Osteoblast (primary cell): ENCODE data around the gene MYH10. TPM values are rescaled to one million over a fixed set of nuclear protein-coding genes. Genes with fewer than 3 reads are reported as not detected.
A peak's percentile ranks its signal among the peaks of the same experiment; 100 is the strongest.

Experiments
- DNase-seq: peaks from one replicate; pipeline ENCODE4 v3.0.0; 2011; ENCODE audit warnings: low spot score, mixed read lengths; ENCODE audit not compliant: insufficient read length; ENCODE audit errors: missing footprints
- H2AFZ ChIP-seq: 2 replicates; pipeline ENCODE4 v1.6.0; 2011; ENCODE audit warnings: mild to moderate bottlenecking, low read length
- H3K27ac ChIP-seq: 2 replicates; pipeline ENCODE4 v1.5.1; 2011; ENCODE audit warnings: mild to moderate bottlenecking, low read depth, low read length, moderate library complexity
- H3K27me3 ChIP-seq: 2 replicates; pipeline ENCODE4 v1.6.0; 2012; ENCODE audit warnings: mild to moderate bottlenecking, control low read depth, inconsistent platforms, low read length, moderate library complexity; ENCODE audit not compliant: insufficient read depth
- H3K36me3 ChIP-seq: 2 replicates; pipeline ENCODE4 v1.5.1; 2011; ENCODE audit warnings: mild to moderate bottlenecking, low read length, control low read depth, moderate library complexity; ENCODE audit not compliant: insufficient read depth
- H3K4me1 ChIP-seq: 2 replicates; pipeline ENCODE4 v1.5.1; 2011; ENCODE audit warnings: mild to moderate bottlenecking, low read length, control low read depth, moderate library complexity; ENCODE audit not compliant: insufficient read depth
- H3K4me2 ChIP-seq: 2 replicates; pipeline ENCODE4 v1.6.0; 2011; ENCODE audit warnings: mild to moderate bottlenecking, low read length; ENCODE audit not compliant: insufficient read depth
- H3K4me3 ChIP-seq: fragments of 200-600 bp; sonication (generic); 3 replicates; pipeline ENCODE4 v1.5.1; 2012; ENCODE audit warnings: mild to moderate bottlenecking, low read length, inconsistent platforms; ENCODE audit not compliant: insufficient read depth
- H3K79me2 ChIP-seq: 2 replicates; pipeline ENCODE4 v1.6.0; 2012; ENCODE audit warnings: mild to moderate bottlenecking, low read length, control low read depth, inconsistent platforms; ENCODE audit not compliant: insufficient read depth
- H3K9me3 ChIP-seq: 2 replicates; pipeline ENCODE4 v1.5.1; 2011; ENCODE audit warnings: low read depth, low read length, control low read depth
- H4K20me1 ChIP-seq: 2 replicates; pipeline ENCODE4 v1.6.0; 2012; ENCODE audit warnings: mild to moderate bottlenecking, low read length, control low read depth; ENCODE audit not compliant: insufficient read depth
- total RNA-seq: library from RNA; depleted of rRNA; stranded (reverse); fragments of >200 nt; gene quantifications from 2 replicates; pipeline ENCODE4 v1.2.3, GENCODE V29; 2012
- TF ChIP-seq, protein P1 (sequence below): IDR thresholded peaks from 2 replicates; pipeline ENCODE4 v1.5.1; 2011; ENCODE audit warnings: mild to moderate bottlenecking, low read depth, low read length, moderate library complexity; ENCODE audit errors: extremely low read depth

MYH10 gene
- total RNA-seq, 1 donor, result 40.9 TPM

GRCh38 chr17:8520981-8521380 lies 109.5 kb downstream of the MYH10 start:
- Histone ChIP-seq H3K4me1 (no peaks in the 10 kb centered on the region), H3K9me3 (no peaks in the 10 kb centered on the region), H3K4me3 (no peak overlapping the region), H3K4me2 (no peak overlapping the region), H3K27ac (no peak overlapping the region), H3K36me3 (peaks cover 26% of the 10 kb centered on the region), H4K20me1 (no peaks in the 10 kb centered on the region), H3K79me2 (no peaks in the 10 kb centered on the region), H3K27me3 (no peaks in the 10 kb centered on the region), H2AFZ (no peak overlapping the region)
- TF ChIP-seq, protein P1, sequence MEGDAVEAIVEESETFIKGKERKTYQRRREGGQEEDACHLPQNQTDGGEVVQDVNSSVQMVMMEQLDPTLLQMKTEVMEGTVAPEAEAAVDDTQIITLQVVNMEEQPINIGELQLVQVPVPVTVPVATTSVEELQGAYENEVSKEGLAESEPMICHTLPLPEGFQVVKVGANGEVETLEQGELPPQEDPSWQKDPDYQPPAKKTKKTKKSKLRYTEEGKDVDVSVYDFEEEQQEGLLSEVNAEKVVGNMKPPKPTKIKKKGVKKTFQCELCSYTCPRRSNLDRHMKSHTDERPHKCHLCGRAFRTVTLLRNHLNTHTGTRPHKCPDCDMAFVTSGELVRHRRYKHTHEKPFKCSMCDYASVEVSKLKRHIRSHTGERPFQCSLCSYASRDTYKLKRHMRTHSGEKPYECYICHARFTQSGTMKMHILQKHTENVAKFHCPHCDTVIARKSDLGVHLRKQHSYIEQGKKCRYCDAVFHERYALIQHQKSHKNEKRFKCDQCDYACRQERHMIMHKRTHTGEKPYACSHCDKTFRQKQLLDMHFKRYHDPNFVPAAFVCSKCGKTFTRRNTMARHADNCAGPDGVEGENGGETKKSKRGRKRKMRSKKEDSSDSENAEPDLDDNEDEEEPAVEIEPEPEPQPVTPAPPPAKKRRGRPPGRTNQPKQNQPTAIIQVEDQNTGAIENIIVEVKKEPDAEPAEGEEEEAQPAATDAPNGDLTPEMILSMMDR, result no peak
- no peak for DNase-seq

DNA sequence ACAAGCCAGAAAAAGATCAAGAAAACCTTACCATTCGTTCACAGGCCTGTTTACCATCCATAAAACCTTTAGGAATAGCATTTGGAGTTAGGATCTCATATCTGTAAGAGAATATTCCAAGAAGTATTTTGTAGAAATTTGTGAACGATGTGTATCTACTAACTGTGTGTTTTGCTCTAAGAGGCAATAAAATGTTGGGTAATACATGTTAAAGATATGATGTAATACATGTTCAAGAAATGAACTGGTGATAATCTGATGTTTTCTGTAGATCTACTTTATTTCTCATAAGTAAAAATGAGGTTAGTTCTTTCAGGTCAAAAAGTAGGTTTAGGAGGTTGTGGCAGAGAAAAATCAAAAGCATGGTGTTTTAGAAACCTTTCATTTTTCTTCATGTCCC lies 111.7 kb downstream of the MYH10 start:
- Histone ChIP-seq H3K36me3 (peaks cover 32% of the 10 kb centered on the region), H3K79me2 (no peaks in the 10 kb centered on the region)

DNA sequence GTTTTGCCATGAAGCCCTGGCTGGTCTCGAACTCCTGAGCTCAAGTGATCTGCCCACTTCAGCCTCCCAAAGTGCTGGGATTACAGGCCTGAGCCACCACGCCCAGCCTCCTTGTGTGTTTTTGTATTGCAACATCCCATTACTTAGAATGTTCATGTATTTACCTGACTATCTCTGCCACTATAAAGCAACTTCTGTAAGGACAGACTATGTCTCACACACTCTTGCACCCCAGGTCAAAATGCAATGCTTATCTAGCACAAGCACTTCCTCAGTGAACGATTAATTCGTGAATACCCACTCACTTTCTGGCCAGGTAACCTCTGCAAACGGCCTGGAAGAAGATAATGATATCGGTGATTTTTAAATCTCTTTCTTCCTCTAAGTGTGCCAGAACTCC lies 112.2 kb downstream of the MYH10 start:
- DNase-seq, result peak; percentile 32
- H3K4me3 ChIP-seq, result no peak overlapping the region
- H3K4me1 ChIP-seq, result no peaks in the 10 kb centered on the region
- H3K79me2 ChIP-seq, result no peaks in the 10 kb centered on the region
- H3K27me3 ChIP-seq, result no peaks in the 10 kb centered on the region
- H3K9me3 ChIP-seq, result no peaks in the 10 kb centered on the region
- H4K20me1 ChIP-seq, result no peaks in the 10 kb centered on the region
- TF ChIP-seq, protein P1, result no peak
- H3K36me3 ChIP-seq, result peaks cover 32% of the 10 kb centered on the region
- no peak overlapping the region for H2AFZ ChIP-seq
- no peak overlapping the region for H3K27ac ChIP-seq
- no peak overlapping the region for H3K4me2 ChIP-seq

More for the DNA sequence above, 111.7 kb downstream of the MYH10 start:
- H3K4me2 ChIP-seq, result no peak overlapping the region
- no peaks in the 10 kb centered on the region for H3K27me3 ChIP-seq
- H3K4me3 ChIP-seq, result no peak overlapping the region
- no peak overlapping the region for H3K27ac ChIP-seq
- peak; percentile 9 for DNase-seq
- H3K4me1 ChIP-seq, result no peaks in the 10 kb centered on the region
- H3K9me3 ChIP-seq, result no peaks in the 10 kb centered on the region
- TF ChIP-seq, protein P1, result no peak
- no peak overlapping the region for H2AFZ ChIP-seq
- H4K20me1 ChIP-seq, result no peaks in the 10 kb centered on the region

DNA sequence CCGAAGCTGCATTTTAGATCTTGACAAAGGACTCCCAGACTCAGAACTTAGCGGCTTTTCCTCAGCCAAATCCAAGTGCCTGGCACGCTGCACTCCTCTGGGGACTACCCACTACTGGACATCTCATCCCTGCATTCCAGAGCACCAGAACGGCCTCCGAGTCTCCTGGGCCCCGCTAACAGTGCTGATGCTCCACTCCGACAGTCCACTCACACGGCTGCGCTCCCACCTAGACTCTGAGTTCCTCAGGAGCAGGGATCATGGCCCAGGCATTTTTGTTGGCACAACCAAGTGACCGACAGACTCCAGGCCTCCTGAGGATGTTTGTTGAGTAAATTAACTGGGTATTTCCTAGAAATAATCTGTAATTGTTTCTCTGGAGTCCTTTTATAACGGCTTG lies 115.7 kb downstream of the MYH10 start:
- Histone ChIP-seq H3K36me3 (peaks cover 38% of the 10 kb centered on the region), H3K27ac (no peak overlapping the region), H4K20me1 (no peaks in the 10 kb centered on the region), H3K4me1 (no peaks in the 10 kb centered on the region), H3K27me3 (no peaks in the 10 kb centered on the region), H3K9me3 (no peaks in the 10 kb centered on the region), H2AFZ (no peak overlapping the region), H3K79me2 (no peaks in the 10 kb centered on the region), H3K4me2 (no peak overlapping the region), H3K4me3 (no peak overlapping the region)
- DNase-seq, result no peak
- TF ChIP-seq, protein P1, result no peak
